SK-N-MC (cell line): ENCODE results near the gene SHFL.

Experiments
- EZH2 ChIP-seq: fragments of 200-600 bp; sonication (generic); IDR thresholded peaks from one replicate; pipeline ENCODE4 v1.6.1; 2017; ENCODE audit warnings: antibody characterized with exemption
- POLR2AphosphoS5 ChIP-seq: IDR thresholded peaks from 2 replicates; pipeline ENCODE4 v1.6.1; 2012; ENCODE audit warnings: mild to moderate bottlenecking, low read depth, low read length, borderline replicate concordance

- TF ChIP-seq POLR2AphosphoS5 (no peak), EZH2 (no peak)
These were observed at the start of gene SHFL for GRCh38 chr19:10085641-10086590.
